Right lobe of liver (tissue), 6 donors: Measurements from ENCODE around the gene AREG. TPM values are rescaled to one million over a fixed set of nuclear protein-coding genes. Genes with fewer than 3 reads are reported as not detected.
"Not testable (repeated sequence)": the region's sequence is repeated elsewhere in the genome, so short reads cannot be mapped to it uniquely, and the experiment has no call there.

Source experiments
- ATAC-seq, 4 donors: fragments of 200-7000 bp; cut with Tn5 transposase; one replicate each; pipeline ENCODE4 v1.9.1; 2020; ENCODE audit warnings: mild to moderate bottlenecking in 4 of 4, moderate library complexity in 4 of 4
- DNase-seq, 3 donors: peaks; one replicate each; pipeline ENCODE4 v3.0.0-alpha.2; 2020
- H3K27ac ChIP-seq, 3 donors: fragments of 200-600 bp; one replicate each; pipeline ENCODE4 v1.8.0; 2022
- H3K27me3 ChIP-seq, 2 donors: fragments of 200-600 bp; one replicate each; pipeline ENCODE4 v1.8.0; 2022
- H3K36me3 ChIP-seq, 4 donors: fragments of 200-600 bp; sonication (generic) in 1 of 4; one replicate each; pipeline versions ENCODE4 v1.5.1 to v1.8.0; 2017 to 2022; ENCODE audit warnings: control low read depth in 1 of 4
- H3K4me1 ChIP-seq, 4 donors: fragments of 200-600 bp; sonication (generic) in 1 of 4; one replicate each; pipeline versions ENCODE4 v1.5.1 to v1.8.0; 2017 to 2022; ENCODE audit warnings: control low read depth in 1 of 4
- H3K4me3 ChIP-seq, 3 donors: fragments of 200-600 bp; one replicate each; pipeline ENCODE4 v1.8.0; 2022
- H3K9me3 ChIP-seq, 4 donors: fragments of 200-600 bp; sonication (generic) in 1 of 4; one replicate each; pipeline versions ENCODE4 v1.5.1 to v1.8.0; 2017 to 2022; ENCODE audit warnings: control low read depth in 1 of 4
- POLR2A ChIP-seq: fragments of 450-650 bp; IDR thresholded peaks from one replicate; pipeline ENCODE4 v1.6.1; 2017; ENCODE audit warnings: antibody characterized with exemption, mild to moderate bottlenecking
- WGBS: methylation state at CpG from one replicate; pipeline ENCODE4 v1.1.6; 2018; ENCODE audit warnings: low coverage, low lambda C conversion rate; ENCODE audit not compliant: insufficient coverage; ENCODE audit errors: missing lambda C conversion rate; 5-methylcytosine and 5-hydroxymethylcytosine counted together
- intact Hi-C, 2 donors: fragments of 100-400 bp; cut with DNase I; formaldehyde crosslinking; loops; one replicate each; pipeline versions ENCODE4 v1.11.2 to v1.14.1; 2022
- long read RNA-seq: library from polyadenylated mRNA; unstranded; transcript quantifications from one replicate; pipeline ENCODE4 v2.0.0, GENCODE V29; 2019
- total RNA-seq, 6 experiments: library from RNA; depleted of rRNA in 2 of 6; stranded (reverse); fragments of >200 nt in 2 of 6; fragmentation: NEBNext Ultra II Directional in 3 of 6; extraction: Animal tissue kit (Norgen Biotek cat#: 25700) in 3 of 6; gene quantifications; one replicate each; pipeline versions ENCODE4 v1.1.0 to v1.2.4, GENCODE V29; 2016 to 2023
- TF ChIP-seq, protein P1 (sequence below), 4 donors: fragments of 200-600 bp in 3 of 4; fragments of 450-650 bp in 1 of 4; IDR thresholded peaks; one replicate each; pipeline versions ENCODE4 v1.5.1 to v1.8.0; 2016 to 2022; ENCODE audit warnings: antibody characterized with exemption in 4 of 4, mild to moderate bottlenecking in 2 of 4
- donor health status: DM: no; HTN: yes; CAD: no.
- donor health status: DM: no; HTN: no; CAD: no.
- donor health status: DM: no; HTN: no; CAD: no.
- donor health status: DM: no; HTN: yes; CAD: no.
- donor health status: DM: no; HTN: yes; CAD: no.

The AREG gene, protein sequence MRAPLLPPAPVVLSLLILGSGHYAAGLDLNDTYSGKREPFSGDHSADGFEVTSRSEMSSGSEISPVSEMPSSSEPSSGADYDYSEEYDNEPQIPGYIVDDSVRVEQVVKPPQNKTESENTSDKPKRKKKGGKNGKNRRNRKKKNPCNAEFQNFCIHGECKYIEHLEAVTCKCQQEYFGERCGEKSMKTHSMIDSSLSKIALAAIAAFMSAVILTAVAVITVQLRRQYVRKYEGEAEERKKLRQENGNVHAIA
- total RNA-seq, result 1 to 10 TPM in 1 of 6 experiments, under 1 TPM in 2, not detected in 3; 0.24 to 2.7 (median 0.39) TPM
- long read RNA-seq, result 0 reads

GRCh38 chr4:74444891-74445642 lies at the start of gene AREG:
Gene AREG (plus strand): TSS chr4:74445136. CDS start chr4:74445346, 210 bp downstream.
- no peak within 1 kb of the TSS for H3K27ac ChIP-seq
- H3K27me3 ChIP-seq, result peaks cover 0 to 5% of the 10 kb centered on the region in 2 donors
- peak within 1 kb of the TSS; percentile 43 to 50 (median 48) for H3K4me3 ChIP-seq
- intact Hi-C loops, result no loop called here
- 9% methylated on average over 7 of the region's 64 CpGs for WGBS
- no peaks in the 10 kb centered on the region for H3K36me3 ChIP-seq
- peak; percentile 87 to 90 (median 88) for ATAC-seq
- DNase-seq, result peak; percentile 72 to 80 (median 78)
- no peaks in the 10 kb centered on the region for H3K4me1 ChIP-seq
- TF ChIP-seq, protein P1, sequence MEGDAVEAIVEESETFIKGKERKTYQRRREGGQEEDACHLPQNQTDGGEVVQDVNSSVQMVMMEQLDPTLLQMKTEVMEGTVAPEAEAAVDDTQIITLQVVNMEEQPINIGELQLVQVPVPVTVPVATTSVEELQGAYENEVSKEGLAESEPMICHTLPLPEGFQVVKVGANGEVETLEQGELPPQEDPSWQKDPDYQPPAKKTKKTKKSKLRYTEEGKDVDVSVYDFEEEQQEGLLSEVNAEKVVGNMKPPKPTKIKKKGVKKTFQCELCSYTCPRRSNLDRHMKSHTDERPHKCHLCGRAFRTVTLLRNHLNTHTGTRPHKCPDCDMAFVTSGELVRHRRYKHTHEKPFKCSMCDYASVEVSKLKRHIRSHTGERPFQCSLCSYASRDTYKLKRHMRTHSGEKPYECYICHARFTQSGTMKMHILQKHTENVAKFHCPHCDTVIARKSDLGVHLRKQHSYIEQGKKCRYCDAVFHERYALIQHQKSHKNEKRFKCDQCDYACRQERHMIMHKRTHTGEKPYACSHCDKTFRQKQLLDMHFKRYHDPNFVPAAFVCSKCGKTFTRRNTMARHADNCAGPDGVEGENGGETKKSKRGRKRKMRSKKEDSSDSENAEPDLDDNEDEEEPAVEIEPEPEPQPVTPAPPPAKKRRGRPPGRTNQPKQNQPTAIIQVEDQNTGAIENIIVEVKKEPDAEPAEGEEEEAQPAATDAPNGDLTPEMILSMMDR (IDR thresholded peaks at IDR 0.05), result peak; percentile 19 to 41 (median 33)
- TF ChIP-seq POLR2A, result peak; percentile 74
- H3K9me3 ChIP-seq, result no peaks in the 10 kb centered on the region

- no peak overlapping the region for H3K4me3 ChIP-seq
- no peaks in the 10 kb centered on the region for H3K4me1 ChIP-seq
- TF ChIP-seq, protein P1 (IDR thresholded peaks at IDR 0.05), result no peak
- no peak for TF ChIP-seq POLR2A
- H3K36me3 ChIP-seq, result no peaks in the 10 kb centered on the region
- no peak overlapping the region for H3K27ac ChIP-seq
- DNase-seq (no peak), ATAC-seq (no peak)
- H3K27me3 ChIP-seq, result no peaks in the 10 kb centered on the region
- 34% methylated on average over 2 of the region's 2 CpGs for WGBS
- H3K9me3 ChIP-seq, result no peaks in the 10 kb centered on the region
- intact Hi-C loops, result no loop called here
Measured at GRCh38 chr4:74395633-74396032, 49.3 kb upstream of the AREG start.

DNA sequence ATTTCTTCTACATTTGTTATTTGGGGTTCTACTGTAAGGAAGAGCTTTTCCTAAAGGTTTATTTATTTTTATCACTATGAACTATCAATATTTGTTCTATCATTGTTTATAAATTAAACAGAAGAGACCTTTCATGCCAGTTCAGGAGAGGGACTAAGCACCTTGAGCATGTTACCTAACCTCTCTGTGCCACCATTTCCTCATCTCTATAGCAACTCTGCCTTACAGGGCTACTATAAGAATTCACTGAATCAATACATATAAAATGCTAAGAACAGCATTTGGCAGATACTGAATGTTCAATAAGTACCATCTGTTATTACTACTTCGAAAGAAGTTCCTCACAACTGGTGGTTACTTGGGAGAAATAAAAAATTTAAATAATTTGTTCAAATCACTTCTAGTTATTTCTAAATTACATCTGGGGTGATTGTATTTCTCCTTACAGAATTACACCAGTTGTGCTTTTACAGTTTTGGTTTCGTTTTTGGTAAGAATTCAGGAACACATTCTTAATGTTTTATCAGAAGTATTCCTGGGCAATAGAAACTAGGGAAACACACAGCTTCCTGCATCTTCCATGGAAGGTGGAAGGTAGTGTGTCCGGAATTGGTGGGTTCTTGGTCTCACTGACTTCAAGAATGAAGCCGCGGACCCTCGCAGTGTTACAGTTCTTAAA lies 47.0 kb upstream of the AREG start:
- Histone ChIP-seq H3K9me3 (no peaks in the 10 kb centered on the region), H3K4me3 (peak overlapping the region in 2 of 3 donors; percentile 13 to 17), H3K36me3 (no peaks in the 10 kb centered on the region), H3K27me3 (no peaks in the 10 kb centered on the region), H3K27ac (no peak overlapping the region), H3K4me1 (no peaks in the 10 kb centered on the region)
- WGBS, result 52% methylated on average over 6 of the region's 6 CpGs
- TF ChIP-seq, protein P1 (IDR thresholded peaks at IDR 0.05), result no peak
- TF ChIP-seq POLR2A, result no peak
- DNase-seq, result no peak
- ATAC-seq, result peak in 1 of 4 donors; percentile 46
- intact Hi-C loops, result no loop called here

GRCh38 chr4:74398894-74399589 lies 45.9 kb upstream of the AREG start:
- H3K9me3 ChIP-seq, H3K36me3 ChIP-seq, H3K27ac ChIP-seq, ATAC-seq, H3K4me1 ChIP-seq, H3K27me3 ChIP-seq, intact Hi-C loops, H3K4me3 ChIP-seq: not testable (repeated sequence)
- peak in 1 of 3 donors; percentile 48 for DNase-seq
- WGBS, result 100% methylated on average over 2 of the region's 32 CpGs
